ENCODE results near the gene GPAM.
A peak's percentile ranks its signal among the peaks of the same experiment; 100 is the strongest.
"Not testable (repeated sequence)": the region's sequence is repeated elsewhere in the genome, so short reads cannot be mapped to it uniquely, and the experiment has no call there.

GPAM gene

GRCh38 chr10:112216151-112216550 lies 32.6 kb upstream of the GPAM start:
- no peak for DNase-seq (ENCODE audit: low spot score)

GRCh38 chr10:112215342-112215774 lies 31.8 kb upstream of the GPAM start:
- no peak for DNase-seq (ENCODE audit: low spot score)

GRCh38 chr10:112214298-112214926 lies 30.8 kb upstream of the GPAM start:
- DNase-seq (ENCODE audit: low spot score): no peak

- DNase-seq (ENCODE audit: low spot score): no peak
Observed at GRCh38 chr10:112213836-112214235, 30.3 kb upstream of the GPAM start.

GRCh38 chr10:112213098-112213823 lies 29.7 kb upstream of the GPAM start:
- DNase-seq (ENCODE audit: low spot score): no peak

- no peak for DNase-seq (ENCODE audit: low spot score)
Observed at GRCh38 chr10:112210666-112211065, 27.1 kb upstream of the GPAM start.

GRCh38 chr10:112209684-112210131 lies 26.1 kb upstream of the GPAM start:
- no peak for DNase-seq (ENCODE audit: low spot score)

- DNase-seq (ENCODE audit: low spot score): no peak
Observed at GRCh38 chr10:112208997-112209396, 25.4 kb upstream of the GPAM start.

GRCh38 chr10:112208292-112208691 lies 24.7 kb upstream of the GPAM start:
- DNase-seq (ENCODE audit: low spot score): no peak

- no peak for DNase-seq (ENCODE audit: low spot score)
Observed at GRCh38 chr10:112203328-112204076, 19.9 kb upstream of the GPAM start.

- peak; percentile 52 for DNase-seq (ENCODE audit: low spot score)
Observed at GRCh38 chr10:112202561-112203241, 19.1 kb upstream of the GPAM start.

GRCh38 chr10:112202076-112202475 lies 18.5 kb upstream of the GPAM start:
- DNase-seq (ENCODE audit: low spot score): no peak

- no peak for DNase-seq (ENCODE audit: low spot score)
Observed at GRCh38 chr10:112201334-112201733, 17.8 kb upstream of the GPAM start.

GRCh38 chr10:112200259-112200658 lies 16.7 kb upstream of the GPAM start:
- DNase-seq (ENCODE audit: low spot score): not testable (repeated sequence)

GRCh38 chr10:112197662-112198061 lies 14.1 kb upstream of the GPAM start:
- not testable (repeated sequence) for DNase-seq (ENCODE audit: low spot score)

GRCh38 chr10:112195224-112195623 lies 11.7 kb upstream of the GPAM start:
- DNase-seq (ENCODE audit: low spot score): no peak

- no peak for DNase-seq (ENCODE audit: low spot score)
Observed at GRCh38 chr10:112191791-112192190, 8.2 kb upstream of the GPAM start.

GRCh38 chr10:112191041-112191590 lies 7.6 kb upstream of the GPAM start:
- DNase-seq (ENCODE audit: low spot score): no peak

- DNase-seq (ENCODE audit: low spot score): no peak
Observed at GRCh38 chr10:112189465-112189864, 5.9 kb upstream of the GPAM start.

GRCh38 chr10:112187527-112187926 lies 4.0 kb upstream of the GPAM start:
- no peak for DNase-seq (ENCODE audit: low spot score)

GRCh38 chr10:112185959-112186358 lies 2.4 kb upstream of the GPAM start:
- DNase-seq (ENCODE audit: low spot score): no peak

GRCh38 chr10:112184379-112184778 lies 814 bp upstream of the GPAM start:
- DNase-seq (ENCODE audit: low spot score): no peak
